GM21529 (cell line): ENCODE data around the gene CHCHD3.
A peak's percentile ranks its signal among the peaks of the same experiment; 100 is the strongest.

Source experiments
- ATAC-seq: cut with Tn5 transposase; IDR thresholded peaks from one replicate; pipeline ENCODE4 v1.9.1; 2021; ENCODE audit not compliant: unreplicated experiment

The CHCHD3 gene

GRCh38 chr7:133048589-133048988 is 33.3 kb downstream of the CHCHD3 start:
- ATAC-seq = no peak

GRCh38 chr7:133047321-133047720 is 34.6 kb downstream of the CHCHD3 start:
- no peak for ATAC-seq

GRCh38 chr7:133044722-133045473 is 37.0 kb downstream of the CHCHD3 start:
- ATAC-seq = no peak

GRCh38 chr7:133040674-133041073 is 41.2 kb downstream of the CHCHD3 start:
- ATAC-seq = no peak

GRCh38 chr7:133040178-133040577 is 41.7 kb downstream of the CHCHD3 start:
- no peak for ATAC-seq

GRCh38 chr7:133039614-133040013 is 42.3 kb downstream of the CHCHD3 start:
- no peak for ATAC-seq

- ATAC-seq = no peak
Observed at GRCh38 chr7:133036289-133036688, 45.6 kb downstream of the CHCHD3 start.

GRCh38 chr7:133035240-133035639 is 46.6 kb downstream of the CHCHD3 start:
- ATAC-seq = peak; percentile 93

- ATAC-seq = no peak
Observed at GRCh38 chr7:133030346-133030745, 51.5 kb downstream of the CHCHD3 start.

- ATAC-seq = no peak
Observed at GRCh38 chr7:133029463-133029862, 52.4 kb downstream of the CHCHD3 start.

- no peak for ATAC-seq
Observed at GRCh38 chr7:133027397-133027796, 54.5 kb downstream of the CHCHD3 start.

GRCh38 chr7:133026210-133026859 is 55.6 kb downstream of the CHCHD3 start:
- ATAC-seq = no peak

- ATAC-seq = no peak
Observed at GRCh38 chr7:133025056-133025455, 56.8 kb downstream of the CHCHD3 start.

- ATAC-seq = no peak
Observed at GRCh38 chr7:133024596-133024995, 57.3 kb downstream of the CHCHD3 start.

GRCh38 chr7:133023370-133024071 is 58.4 kb downstream of the CHCHD3 start:
- ATAC-seq = no peak

- no peak for ATAC-seq
Observed at GRCh38 chr7:133022661-133023060, 59.2 kb downstream of the CHCHD3 start.

- no peak for ATAC-seq
Observed at GRCh38 chr7:133021196-133021595, 60.7 kb downstream of the CHCHD3 start.

- no peak for ATAC-seq
Observed at GRCh38 chr7:133020496-133020895, 61.4 kb downstream of the CHCHD3 start.

GRCh38 chr7:133019590-133019989 is 62.3 kb downstream of the CHCHD3 start:
- ATAC-seq = no peak

- ATAC-seq = no peak
Observed at GRCh38 chr7:133016604-133017003, 65.3 kb downstream of the CHCHD3 start.

GRCh38 chr7:133015888-133016287 is 66.0 kb downstream of the CHCHD3 start:
- ATAC-seq = no peak

- ATAC-seq = no peak
Observed at GRCh38 chr7:133011746-133012145, 70.1 kb downstream of the CHCHD3 start.
